Sigmoid colon (tissue), 7 donors: Measurements from ENCODE around the gene SDK1. TPM values are rescaled to one million over a fixed set of nuclear protein-coding genes. Genes with fewer than 3 reads are reported as not detected.

Experiments used
- DNase-seq: peaks from one replicate; pipeline ENCODE4 v3.0.0-alpha.2; 2019
- H3K27ac ChIP-seq, 4 donors: fragments of 200-600 bp; sonication (generic); one replicate each; pipeline ENCODE4 v1.5.1; 2016 to 2019; ENCODE audit warnings: mild to moderate bottlenecking in 1 of 4
- H3K27me3 ChIP-seq, 3 donors: fragments of 200-600 bp; sonication (generic); one replicate each; pipeline ENCODE4 v1.5.1; 2019; ENCODE audit warnings: mild to moderate bottlenecking in 1 of 3
- H3K36me3 ChIP-seq, 4 donors: fragments of 200-600 bp; sonication (generic); one replicate each; pipeline ENCODE4 v1.5.1; 2016 to 2019
- H3K4me1 ChIP-seq, 4 donors: fragments of 200-600 bp; sonication (generic); one replicate each; pipeline ENCODE4 v1.5.1; 2017 to 2019
- H3K4me3 ChIP-seq, 4 donors: fragments of 200-600 bp; sonication (generic); one replicate each; pipeline ENCODE4 v1.5.1; 2017 to 2019; ENCODE audit warnings: mild to moderate bottlenecking in 2 of 4, moderate library complexity in 1 of 4
- H3K9me3 ChIP-seq, 4 donors: fragments of 200-600 bp in 3 of 4; sonication (generic) in 3 of 4; one replicate each; pipeline versions ENCODE4 v1.5.1 to v1.6.1; 2013 to 2019
- CTCF ChIP-seq, 4 experiments: fragments of 450-650 bp in 3 of 4; fragments of 200-600 bp in 1 of 4; IDR thresholded peaks; one replicate each; pipeline ENCODE4 v1.5.1; 2016 to 2019; ENCODE audit warnings: antibody characterized with exemption in 4 of 4, mild to moderate bottlenecking in 3 of 4, moderate library complexity in 2 of 4
- EP300 ChIP-seq, 4 donors: sonication (generic); formaldehyde crosslinking; IDR thresholded peaks; one replicate each; pipeline ENCODE4 v1.6.1; 2017; ENCODE audit warnings: antibody characterized with exemption in 4 of 4
- POLR2A ChIP-seq, 2 donors: fragments of 450-650 bp; IDR thresholded peaks; one replicate each; pipeline ENCODE4 v1.6.1; 2016; ENCODE audit warnings: antibody characterized with exemption in 2 of 2, mild to moderate bottlenecking in 2 of 2, moderate library complexity in 2 of 2
- POLR2AphosphoS5 ChIP-seq, 4 donors: sonication (generic); formaldehyde crosslinking; IDR thresholded peaks; one replicate each; pipeline ENCODE4 v1.6.1; 2017; ENCODE audit warnings: antibody characterized with exemption in 4 of 4
- WGBS, 2 donors: extraction: QIAGEN DNeasy Blood & Tissue Kit; methylation state at CpG; one replicate each; pipeline ENCODE4 v1.1.7; 2013; 5-methylcytosine and 5-hydroxymethylcytosine counted together
- intact Hi-C: fragments of 100-400 bp; cut with DNase I; formaldehyde crosslinking; loops from one replicate; pipeline ENCODE4 v1.15.1; 2023
- polyA plus RNA-seq, 3 donors: library from polyadenylated mRNA; stranded (reverse); fragments of 200-250 nt; gene quantifications; one replicate each; pipeline ENCODE4 v1.2.3, GENCODE V29; 2013
- total RNA-seq, 4 donors: library from RNA; depleted of rRNA; stranded (reverse); fragments of >200 nt; gene quantifications; one replicate each; pipeline ENCODE4 v1.1.0, GENCODE V29; 2016
- donor health status: healthy with polysubstance abuse.
- donor health status: Bipolar disorder and iron deficiency.
- donor health status: healthy.

The SDK1 gene
- total and polyA plus RNA-seq, 7 donors = under 0.01 to 23.0 (median 10.0) TPM; not detected in 1

- WGBS, 2 donors = 74 to 91% methylated on average over 3 of the region's 3 CpGs
- no peak for DNase-seq
- no peak overlapping the region for H3K4me3 ChIP-seq
- H3K9me3 ChIP-seq = no peaks in the 10 kb centered on the region
- H3K4me1 ChIP-seq = peaks cover 0 to 11% (median 4%) of the 10 kb centered on the region in 4 donors
- no peaks in the 10 kb centered on the region for H3K27me3 ChIP-seq
- TF ChIP-seq EP300 (IDR thresholded peaks at IDR 0.05) (no peak), CTCF (IDR thresholded peaks at IDR 0.05) (no peak), POLR2AphosphoS5 (IDR thresholded peaks at IDR 0.05) (no peak), POLR2A (IDR thresholded peaks at IDR 0.05) (no peak)
- H3K27ac ChIP-seq = no peak overlapping the region
- intact Hi-C loops = no loop called here
- no peaks in the 10 kb centered on the region for H3K36me3 ChIP-seq
These were observed 456.0 kb downstream of the SDK1 start for GRCh38 chr7:3757059-3757458.

- WGBS, 2 donors = 75 to 81% methylated on average over 5 of the region's 5 CpGs
- H3K4me3 ChIP-seq = no peak overlapping the region
- intact Hi-C loops = no loop called here
These were observed 459.6 kb downstream of the SDK1 start for GRCh38 chr7:3760651-3761050.

GRCh38 chr7:3762146-3762831 lies 461.2 kb downstream of the SDK1 start:
- H3K27ac ChIP-seq = no peak overlapping the region
- no peaks in the 10 kb centered on the region for H3K36me3 ChIP-seq
- WGBS, 2 donors = 80 to 81% methylated on average over 11 of the region's 11 CpGs
- intact Hi-C loops = no loop called here
- H3K27me3 ChIP-seq = no peaks in the 10 kb centered on the region
- DNase-seq = no peak
- TF ChIP-seq POLR2A (IDR thresholded peaks at IDR 0.05) = no peak
- TF ChIP-seq CTCF (IDR thresholded peaks at IDR 0.05) = no peak
- no peak for TF ChIP-seq EP300 (IDR thresholded peaks at IDR 0.05)
- TF ChIP-seq POLR2AphosphoS5 (IDR thresholded peaks at IDR 0.05) = no peak
- H3K9me3 ChIP-seq = no peaks in the 10 kb centered on the region
- H3K4me1 ChIP-seq = peaks cover 0 to 3% (median 0%) of the 10 kb centered on the region in 4 donors
- no peak overlapping the region for H3K4me3 ChIP-seq

More at GRCh38 chr7:3760651-3761050, 459.6 kb downstream of the SDK1 start:
- TF ChIP-seq EP300 (IDR thresholded peaks at IDR 0.05) = no peak
- no peak for TF ChIP-seq POLR2A (IDR thresholded peaks at IDR 0.05)
- no peak for TF ChIP-seq CTCF (IDR thresholded peaks at IDR 0.05)
- TF ChIP-seq POLR2AphosphoS5 (IDR thresholded peaks at IDR 0.05) = no peak
- Histone ChIP-seq H3K27ac (no peak overlapping the region), H3K36me3 (no peaks in the 10 kb centered on the region), H3K9me3 (no peaks in the 10 kb centered on the region), H3K4me1 (peaks cover 0 to 3% (median 0%) of the 10 kb centered on the region in 4 donors), H3K27me3 (no peaks in the 10 kb centered on the region)
- DNase-seq = no peak

GRCh38 chr7:3767917-3768777 lies 467.1 kb downstream of the SDK1 start:
- H3K4me3 ChIP-seq = no peak overlapping the region
- H3K27me3 ChIP-seq = no peaks in the 10 kb centered on the region
- TF ChIP-seq POLR2AphosphoS5 (IDR thresholded peaks at IDR 0.05) (no peak), CTCF (IDR thresholded peaks at IDR 0.05) (no peak), POLR2A (IDR thresholded peaks at IDR 0.05) (no peak), EP300 (IDR thresholded peaks at IDR 0.05) (no peak)
- intact Hi-C loops = no loop called here
- H3K9me3 ChIP-seq = no peaks in the 10 kb centered on the region
- 75 to 90% methylated on average over 9 of the region's 9 CpGs for WGBS, 2 donors
- H3K27ac ChIP-seq = no peak overlapping the region
- no peaks in the 10 kb centered on the region for H3K4me1 ChIP-seq
- H3K36me3 ChIP-seq = no peaks in the 10 kb centered on the region
- no peak for DNase-seq
